ENCODE data around the gene CDH13. TPM values are rescaled to one million over a fixed set of nuclear protein-coding genes. Genes with fewer than 3 reads are reported as not detected.

The CDH13 gene
- total and polyA plus RNA-seq, 5 donors: 20.7 to 123 (median 93.6) TPM

DNA sequence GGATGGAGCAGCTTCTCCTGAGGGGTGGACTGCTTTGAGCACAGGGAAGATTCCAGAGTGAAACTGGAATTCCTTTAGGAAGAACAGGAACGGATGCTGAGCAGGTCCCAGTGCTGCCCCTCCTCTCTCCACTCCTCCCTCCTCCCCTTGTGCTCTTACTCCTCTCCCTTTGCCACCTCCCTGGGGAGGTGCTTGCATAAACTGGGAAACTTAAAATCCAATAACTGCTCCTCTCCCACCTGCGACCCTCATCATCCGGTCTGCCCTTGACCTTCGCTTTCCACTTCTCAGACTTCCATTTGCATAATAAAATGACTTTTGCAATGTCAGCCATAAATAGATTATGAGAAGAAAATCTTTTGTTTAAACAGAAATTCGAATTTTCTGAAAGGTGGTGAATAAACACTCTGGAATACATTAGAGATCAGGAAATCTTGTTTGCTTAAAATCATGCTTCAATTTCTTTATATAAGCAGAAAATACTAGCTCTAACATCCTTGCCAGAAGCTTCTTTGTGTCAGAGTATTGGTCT, 1204.8 kb downstream of the CDH13 start:
- H3K4me1 ChIP-seq (ENCODE audit: control insufficient read depth, insufficient read depth, low read length): no peaks in the 10 kb centered on the region
- H3K27me3 ChIP-seq (ENCODE audit: control insufficient read depth, insufficient read depth): no peaks in the 10 kb centered on the region
- H3K9me3 ChIP-seq (ENCODE audit: control insufficient read depth, low read length): no peaks in the 10 kb centered on the region
- ATAC-seq: no peak
- DNase-seq: no peak
- no peak overlapping the region for H3K27ac ChIP-seq (ENCODE audit: low read length)
- intact Hi-C loops (cut with DNase I): no loop called here
- 64% methylated on average over 5 of the region's 5 CpGs for WGBS
- H3K4me3 ChIP-seq (ENCODE audit: low read length): no peak overlapping the region

- WGBS: 94% methylated on average over 2 of the region's 2 CpGs
- intact Hi-C loops (cut with DNase I): no loop called here
- no peak overlapping the region for H3K4me3 ChIP-seq (ENCODE audit: low read length)
- H3K9me3 ChIP-seq (ENCODE audit: control insufficient read depth, low read length): no peaks in the 10 kb centered on the region
- ATAC-seq (no peak), DNase-seq (no peak)
- H3K4me1 ChIP-seq (ENCODE audit: control insufficient read depth, insufficient read depth, low read length): no peaks in the 10 kb centered on the region
- H3K27ac ChIP-seq (ENCODE audit: low read length): no peak overlapping the region
- no peaks in the 10 kb centered on the region for H3K27me3 ChIP-seq (ENCODE audit: control insufficient read depth, insufficient read depth)
These were observed 1207.2 kb downstream of the CDH13 start for GRCh38 chr16:83833921-83834320.

DNA sequence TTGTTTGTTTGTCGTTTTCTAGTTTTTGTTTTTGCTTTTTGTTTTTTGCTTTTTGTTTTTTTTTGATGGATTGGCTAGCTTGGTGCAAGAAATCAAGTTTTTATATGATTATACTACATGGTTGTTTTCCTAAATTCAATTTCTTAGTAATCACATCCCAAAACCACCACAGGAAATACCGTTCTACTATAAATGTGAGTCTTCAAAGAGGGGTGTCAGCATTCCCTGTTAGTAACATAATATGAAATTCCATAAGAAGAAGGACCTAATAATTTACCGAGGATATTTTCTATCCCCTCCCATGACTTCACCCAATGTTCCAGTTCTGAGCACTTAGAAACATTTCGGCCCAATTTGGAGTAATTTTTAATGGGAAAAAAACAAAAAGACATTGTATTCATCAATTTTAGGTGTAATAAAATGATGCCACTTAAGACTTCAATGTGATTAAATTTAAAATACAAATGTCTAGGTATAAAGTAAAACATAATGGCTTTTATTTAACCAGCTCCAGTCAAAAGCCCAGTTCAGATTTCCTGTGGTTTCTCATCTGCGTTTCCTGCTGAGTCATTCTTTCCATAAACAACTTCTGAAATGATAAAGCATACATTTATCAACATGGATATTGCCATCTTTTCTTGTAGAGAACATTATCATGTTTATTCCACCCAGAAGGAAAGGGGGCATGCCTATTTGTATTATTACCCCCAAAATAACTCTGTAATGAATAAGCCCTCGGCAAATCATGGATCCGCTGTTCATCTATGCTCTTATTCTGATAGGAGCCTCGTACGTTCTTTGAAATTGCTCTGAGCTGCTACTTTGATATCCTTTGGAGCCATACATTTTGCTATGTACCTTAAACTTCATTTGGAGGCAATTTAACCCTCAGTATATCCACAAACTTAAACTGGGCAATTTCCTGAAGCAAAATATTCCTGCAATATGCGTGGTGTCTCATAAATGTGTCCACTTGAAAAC, 1209.1 kb downstream of the CDH13 start:
- no peaks in the 10 kb centered on the region for H3K9me3 ChIP-seq (ENCODE audit: control insufficient read depth, low read length)

GRCh38 chr16:83837566-83837965, 1210.8 kb downstream of the CDH13 start:
- ATAC-seq (no peak), DNase-seq (no peak)
- intact Hi-C loops (cut with DNase I): no loop called here
- Histone ChIP-seq H3K27me3 (ENCODE audit: control insufficient read depth, insufficient read depth) (no peaks in the 10 kb centered on the region), H3K4me1 (ENCODE audit: control insufficient read depth, insufficient read depth, low read length) (no peaks in the 10 kb centered on the region), H3K27ac (ENCODE audit: low read length) (no peak overlapping the region), H3K4me3 (ENCODE audit: low read length) (no peak overlapping the region), H3K9me3 (ENCODE audit: control insufficient read depth, low read length) (no peaks in the 10 kb centered on the region)
- WGBS: 91% methylated on average over 4 of the region's 4 CpGs

More for the DNA sequence above, 1209.1 kb downstream of the CDH13 start:
- Histone ChIP-seq H3K27ac (ENCODE audit: low read length) (no peak overlapping the region), H3K4me3 (ENCODE audit: low read length) (no peak overlapping the region), H3K4me1 (ENCODE audit: control insufficient read depth, insufficient read depth, low read length) (no peaks in the 10 kb centered on the region), H3K27me3 (ENCODE audit: control insufficient read depth, insufficient read depth) (no peaks in the 10 kb centered on the region)
- ATAC-seq (no peak), DNase-seq (no peak)
- intact Hi-C loops (cut with DNase I): no loop called here
- WGBS: 60% methylated on average over 10 of the region's 10 CpGs

GRCh38 chr16:83838151-83838550, 1211.4 kb downstream of the CDH13 start:
- intact Hi-C loops (cut with DNase I): no loop called here
- 74% methylated on average over 4 of the region's 4 CpGs for WGBS
- no peak for ATAC-seq

DNA sequence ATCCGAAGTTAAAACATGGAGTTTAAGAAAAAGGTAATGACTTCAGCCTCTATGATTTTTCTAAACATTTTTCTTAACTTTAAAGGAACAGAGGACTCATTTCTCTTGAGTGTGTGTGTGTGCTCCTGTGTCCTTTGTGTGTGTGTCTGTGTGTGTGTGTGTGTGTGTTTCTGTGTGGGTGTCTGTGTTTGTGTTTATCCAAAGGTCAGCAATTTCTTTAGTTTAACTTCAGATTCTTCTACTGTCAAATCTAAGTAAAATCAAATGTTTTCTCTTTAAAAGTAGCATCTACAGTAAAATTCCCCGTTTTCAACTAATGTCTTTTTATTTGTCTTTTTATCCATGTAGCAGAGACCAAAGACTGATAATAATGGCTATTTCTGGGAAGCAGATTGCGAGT, 1212.8 kb downstream of the CDH13 start:
- Histone ChIP-seq H3K4me3 (ENCODE audit: low read length) (no peak overlapping the region), H3K9me3 (ENCODE audit: control insufficient read depth, low read length) (no peaks in the 10 kb centered on the region), H3K27me3 (ENCODE audit: control insufficient read depth, insufficient read depth) (no peaks in the 10 kb centered on the region), H3K4me1 (ENCODE audit: control insufficient read depth, insufficient read depth, low read length) (no peaks in the 10 kb centered on the region), H3K27ac (ENCODE audit: low read length) (no peak overlapping the region)
- 57% methylated on average over 3 of the region's 3 CpGs for WGBS
- intact Hi-C loops (cut with DNase I): no loop called here
- DNase-seq (no peak), ATAC-seq (no peak)

More at GRCh38 chr16:83838151-83838550, 1211.4 kb downstream of the CDH13 start:
- Histone ChIP-seq H3K4me1 (ENCODE audit: control insufficient read depth, insufficient read depth, low read length) (no peaks in the 10 kb centered on the region), H3K4me3 (ENCODE audit: low read length) (no peak overlapping the region), H3K9me3 (ENCODE audit: control insufficient read depth, low read length) (no peaks in the 10 kb centered on the region), H3K27ac (ENCODE audit: low read length) (no peak overlapping the region), H3K27me3 (ENCODE audit: control insufficient read depth, insufficient read depth) (no peaks in the 10 kb centered on the region)
- no peak for DNase-seq

DNA sequence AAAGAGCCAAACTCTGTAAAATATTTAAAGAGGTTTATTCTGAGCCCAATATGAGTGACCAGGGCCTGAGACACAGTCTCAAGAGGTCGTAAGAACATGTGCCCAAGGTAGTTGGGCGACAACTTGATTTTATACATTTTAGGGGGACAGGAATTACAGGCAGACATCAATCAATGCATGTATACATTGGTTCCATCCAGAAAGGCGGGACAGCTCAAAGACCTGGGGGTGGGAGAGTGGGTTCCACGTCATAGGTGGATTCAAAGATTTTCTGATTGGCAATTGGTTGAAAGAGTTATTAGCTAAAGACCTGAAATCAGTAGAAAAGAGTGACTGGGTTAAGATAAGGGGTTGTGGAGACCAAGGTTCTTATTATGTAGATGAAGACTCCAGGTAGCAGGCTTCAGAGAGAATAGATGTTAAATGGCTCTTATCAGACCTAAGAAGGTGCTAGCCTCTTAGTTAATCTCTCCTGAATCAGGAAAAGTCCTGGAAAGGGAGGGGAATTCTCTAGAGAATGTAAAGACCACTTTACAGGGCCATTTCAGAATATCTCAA, 1213.4 kb downstream of the CDH13 start:
- WGBS: 79% methylated on average over 4 of the region's 4 CpGs
- H3K27me3 ChIP-seq (ENCODE audit: control insufficient read depth, insufficient read depth): no peaks in the 10 kb centered on the region
- intact Hi-C loops (cut with DNase I): no loop called here
- DNase-seq: no peak
- no peaks in the 10 kb centered on the region for H3K9me3 ChIP-seq (ENCODE audit: control insufficient read depth, low read length)
- no peak for ATAC-seq
- no peak overlapping the region for H3K27ac ChIP-seq (ENCODE audit: low read length)
- no peak overlapping the region for H3K4me3 ChIP-seq (ENCODE audit: low read length)
- no peaks in the 10 kb centered on the region for H3K4me1 ChIP-seq (ENCODE audit: control insufficient read depth, insufficient read depth, low read length)

DNA sequence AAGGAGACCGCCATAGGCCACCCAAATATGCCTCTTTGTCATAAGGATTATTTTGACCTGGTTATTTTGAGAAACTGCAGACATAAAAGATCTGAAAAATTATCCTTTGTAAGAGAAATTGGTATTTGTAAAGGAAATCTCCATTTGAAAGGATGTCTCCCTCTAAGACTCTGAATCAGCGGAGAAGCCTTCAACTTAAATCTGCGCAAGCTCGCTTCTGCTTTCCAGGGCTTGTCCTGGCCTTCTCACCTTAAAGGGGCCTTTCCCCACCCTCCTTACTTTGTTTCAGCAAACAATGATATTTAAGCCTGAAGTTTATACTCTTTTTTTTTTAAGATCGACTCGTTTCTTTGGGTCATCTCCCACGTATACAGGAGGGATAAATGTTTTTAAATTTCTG, 1215.5 kb downstream of the CDH13 start:
- H3K9me3 ChIP-seq (ENCODE audit: control insufficient read depth, low read length): no peaks in the 10 kb centered on the region
- intact Hi-C loops (cut with DNase I): no loop called here
- WGBS: 73% methylated on average over 7 of the region's 7 CpGs
- H3K27ac ChIP-seq (ENCODE audit: low read length): no peak overlapping the region
- ATAC-seq: no peak
- H3K27me3 ChIP-seq (ENCODE audit: control insufficient read depth, insufficient read depth): no peaks in the 10 kb centered on the region
- no peaks in the 10 kb centered on the region for H3K4me1 ChIP-seq (ENCODE audit: control insufficient read depth, insufficient read depth, low read length)
- no peak for DNase-seq
- no peak overlapping the region for H3K4me3 ChIP-seq (ENCODE audit: low read length)

GRCh38 chr16:83842756-83843507, 1216.2 kb downstream of the CDH13 start:
- Histone ChIP-seq H3K9me3 (ENCODE audit: control insufficient read depth, low read length) (no peaks in the 10 kb centered on the region), H3K27ac (ENCODE audit: low read length) (no peak overlapping the region), H3K4me3 (ENCODE audit: low read length) (no peak overlapping the region), H3K27me3 (ENCODE audit: control insufficient read depth, insufficient read depth) (no peaks in the 10 kb centered on the region), H3K4me1 (ENCODE audit: control insufficient read depth, insufficient read depth, low read length) (no peaks in the 10 kb centered on the region)
- no peak for DNase-seq
- WGBS: 55% methylated on average over 9 of the region's 9 CpGs
- no peak for ATAC-seq
- intact Hi-C loops (cut with DNase I): no loop called here

DNA sequence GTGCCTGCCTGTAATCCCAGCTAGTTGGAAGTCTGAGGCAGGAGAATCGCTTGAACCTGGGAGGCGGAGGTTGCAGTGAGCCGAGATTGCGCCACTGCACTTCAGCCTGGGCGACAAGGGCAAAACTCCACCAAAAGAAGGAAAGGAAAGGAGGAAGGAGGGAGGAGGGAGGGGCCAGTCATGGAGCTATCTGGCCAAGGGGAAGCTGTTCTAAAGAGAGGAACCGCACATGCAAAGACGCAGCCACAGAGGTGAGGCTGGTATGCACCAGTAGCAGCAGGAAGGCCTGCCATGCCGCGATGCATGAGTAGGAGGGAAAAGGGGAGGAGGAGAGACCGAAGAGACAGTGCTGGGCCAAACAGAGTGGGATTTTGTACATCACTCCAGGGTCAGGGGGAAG, 1216.9 kb downstream of the CDH13 start:
- no peaks in the 10 kb centered on the region for H3K9me3 ChIP-seq (ENCODE audit: control insufficient read depth, low read length)
- peak in 1 of 2 donors; percentile 52 for ATAC-seq
- intact Hi-C loops (cut with DNase I): no loop called here
- no peaks in the 10 kb centered on the region for H3K27me3 ChIP-seq (ENCODE audit: control insufficient read depth, insufficient read depth)
- no peak overlapping the region for H3K4me3 ChIP-seq (ENCODE audit: low read length)
- H3K4me1 ChIP-seq (ENCODE audit: control insufficient read depth, insufficient read depth, low read length): no peaks in the 10 kb centered on the region
- peak in 1 of 3 donors; percentile 40 for DNase-seq
- no peak overlapping the region for H3K27ac ChIP-seq (ENCODE audit: low read length)
- WGBS: 64% methylated on average over 10 of the region's 10 CpGs

DNA sequence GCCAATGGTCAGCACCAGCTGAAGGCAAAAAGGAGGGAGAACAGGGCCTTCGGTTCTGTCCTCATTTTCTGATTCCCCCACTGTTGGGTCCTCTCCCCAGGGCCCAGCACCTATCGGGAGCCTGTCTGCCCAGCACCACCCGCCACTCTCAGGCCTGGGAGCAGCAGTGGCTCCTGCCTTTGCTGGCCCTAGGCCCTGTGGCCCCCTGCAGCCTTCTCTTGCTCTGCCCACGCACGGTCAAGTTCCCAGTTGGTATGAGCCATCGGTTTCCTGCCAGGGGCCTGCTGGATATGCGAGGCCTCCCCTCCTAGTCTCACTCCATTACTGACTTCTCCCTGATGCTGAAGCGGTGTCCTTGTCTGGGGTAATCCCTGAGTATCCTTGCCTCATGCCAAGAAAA, 1218.5 kb downstream of the CDH13 start:
- ATAC-seq (no peak), DNase-seq (no peak)
- Histone ChIP-seq H3K27ac (ENCODE audit: low read length) (no peak overlapping the region), H3K4me1 (ENCODE audit: control insufficient read depth, insufficient read depth, low read length) (no peaks in the 10 kb centered on the region), H3K4me3 (ENCODE audit: low read length) (no peak overlapping the region), H3K27me3 (ENCODE audit: control insufficient read depth, insufficient read depth) (no peaks in the 10 kb centered on the region), H3K9me3 (ENCODE audit: control insufficient read depth, low read length) (no peaks in the 10 kb centered on the region)
- 96% methylated on average over 8 of the region's 8 CpGs for WGBS
- intact Hi-C loops (cut with DNase I): no loop called here
